ENCODE measurements around the gene PRDM5. TPM values are rescaled to one million over a fixed set of nuclear protein-coding genes. Genes with fewer than 3 reads are reported as not detected.

Gene PRDM5
- total RNA-seq, 1 donor from 2014 or later: 6.5 TPM

- Histone ChIP-seq H3K4me1 (ENCODE audit: insufficient read depth, low read length) (peaks cover 2% of the 10 kb centered on the region), H3K9me3 (ENCODE audit: insufficient read depth, low read depth, low read length) (no peaks in the 10 kb centered on the region), H3K4me2 (ENCODE audit: low read length) (no peak overlapping the region), H3K79me2 (ENCODE audit: insufficient read depth, low read length) (no peaks in the 10 kb centered on the region), H3K27ac (ENCODE audit: low read depth, low read length) (no peak overlapping the region), H3K36me3 (ENCODE audit: insufficient read depth, low read length) (no peaks in the 10 kb centered on the region), H3K9ac (ENCODE audit: low read length) (no peak overlapping the region), H4K20me1 (ENCODE audit: insufficient read depth, low read length) (no peaks in the 10 kb centered on the region), H3K4me3 (ENCODE audit: insufficient read depth, low read depth, low read length) (no peak overlapping the region), H3K27me3 (ENCODE audit: insufficient read depth, low read length) (no peaks in the 10 kb centered on the region), H2AFZ (ENCODE audit: low read depth, low read length) (no peak overlapping the region)
- Mint-ChIP-seq H3K36me3 (ENCODE audit: low read depth, unreplicated experiment) (peaks cover 14% of the 10 kb centered on the region), H3K9me3 (ENCODE audit: unreplicated experiment) (peaks cover 7% of the 10 kb centered on the region), H3K27me3 (ENCODE audit: low read depth, unreplicated experiment) (no peaks in the 10 kb centered on the region), H3K4me3 (ENCODE audit: unreplicated experiment) (no peak overlapping the region), H3K4me1 (ENCODE audit: low read depth, unreplicated experiment) (no peaks in the 10 kb centered on the region), H3K27ac (ENCODE audit: unreplicated experiment) (no peak overlapping the region)
- DNase-seq (ENCODE audit: low read depth): no peak
- FAIRE-seq: no peak
- TF ChIP-seq, protein P1, sequence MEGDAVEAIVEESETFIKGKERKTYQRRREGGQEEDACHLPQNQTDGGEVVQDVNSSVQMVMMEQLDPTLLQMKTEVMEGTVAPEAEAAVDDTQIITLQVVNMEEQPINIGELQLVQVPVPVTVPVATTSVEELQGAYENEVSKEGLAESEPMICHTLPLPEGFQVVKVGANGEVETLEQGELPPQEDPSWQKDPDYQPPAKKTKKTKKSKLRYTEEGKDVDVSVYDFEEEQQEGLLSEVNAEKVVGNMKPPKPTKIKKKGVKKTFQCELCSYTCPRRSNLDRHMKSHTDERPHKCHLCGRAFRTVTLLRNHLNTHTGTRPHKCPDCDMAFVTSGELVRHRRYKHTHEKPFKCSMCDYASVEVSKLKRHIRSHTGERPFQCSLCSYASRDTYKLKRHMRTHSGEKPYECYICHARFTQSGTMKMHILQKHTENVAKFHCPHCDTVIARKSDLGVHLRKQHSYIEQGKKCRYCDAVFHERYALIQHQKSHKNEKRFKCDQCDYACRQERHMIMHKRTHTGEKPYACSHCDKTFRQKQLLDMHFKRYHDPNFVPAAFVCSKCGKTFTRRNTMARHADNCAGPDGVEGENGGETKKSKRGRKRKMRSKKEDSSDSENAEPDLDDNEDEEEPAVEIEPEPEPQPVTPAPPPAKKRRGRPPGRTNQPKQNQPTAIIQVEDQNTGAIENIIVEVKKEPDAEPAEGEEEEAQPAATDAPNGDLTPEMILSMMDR (IDR thresholded peaks at IDR 0.05; ENCODE audit: insufficient read depth, low read depth, low read length): peak; percentile 13
- TF ChIP-seq EZH2 (IDR thresholded peaks at IDR 0.05; ENCODE audit: insufficient read depth, low read length): no peak
These were observed 113.0 kb downstream of the PRDM5 start for GRCh38 chr4:120809518-120809917.

- H3K9me3 Mint-ChIP-seq (ENCODE audit: unreplicated experiment): peaks cover 7% of the 10 kb centered on the region
- Histone ChIP-seq H3K79me2 (ENCODE audit: insufficient read depth, low read length) (no peaks in the 10 kb centered on the region), H4K20me1 (ENCODE audit: insufficient read depth, low read length) (no peaks in the 10 kb centered on the region), H3K4me2 (ENCODE audit: low read length) (no peak overlapping the region), H3K27me3 (ENCODE audit: insufficient read depth, low read length) (no peaks in the 10 kb centered on the region), H3K4me3 (ENCODE audit: insufficient read depth, low read depth, low read length) (no peak overlapping the region), H3K9me3 (ENCODE audit: insufficient read depth, low read depth, low read length) (no peaks in the 10 kb centered on the region), H3K27ac (ENCODE audit: low read depth, low read length) (no peak overlapping the region), H3K36me3 (ENCODE audit: insufficient read depth, low read length) (no peaks in the 10 kb centered on the region), H2AFZ (ENCODE audit: low read depth, low read length) (no peak overlapping the region), H3K9ac (ENCODE audit: low read length) (no peak overlapping the region), H3K4me1 (ENCODE audit: insufficient read depth, low read length) (peaks cover 2% of the 10 kb centered on the region)
- no peaks in the 10 kb centered on the region for H3K27me3 Mint-ChIP-seq (ENCODE audit: low read depth, unreplicated experiment)
- peaks cover 14% of the 10 kb centered on the region for H3K36me3 Mint-ChIP-seq (ENCODE audit: low read depth, unreplicated experiment)
- no peaks in the 10 kb centered on the region for H3K4me1 Mint-ChIP-seq (ENCODE audit: low read depth, unreplicated experiment)
- no peak for TF ChIP-seq EZH2 (IDR thresholded peaks at IDR 0.05; ENCODE audit: insufficient read depth, low read length)
- TF ChIP-seq, protein P1 (IDR thresholded peaks at IDR 0.05; ENCODE audit: insufficient read depth, low read depth, low read length): no peak
- no peak for FAIRE-seq
- no peak for DNase-seq (ENCODE audit: low read depth)
- no peak overlapping the region for H3K27ac Mint-ChIP-seq (ENCODE audit: unreplicated experiment)
- H3K4me3 Mint-ChIP-seq (ENCODE audit: unreplicated experiment): no peak overlapping the region
These were observed 113.9 kb downstream of the PRDM5 start for GRCh38 chr4:120808475-120809141.

DNA sequence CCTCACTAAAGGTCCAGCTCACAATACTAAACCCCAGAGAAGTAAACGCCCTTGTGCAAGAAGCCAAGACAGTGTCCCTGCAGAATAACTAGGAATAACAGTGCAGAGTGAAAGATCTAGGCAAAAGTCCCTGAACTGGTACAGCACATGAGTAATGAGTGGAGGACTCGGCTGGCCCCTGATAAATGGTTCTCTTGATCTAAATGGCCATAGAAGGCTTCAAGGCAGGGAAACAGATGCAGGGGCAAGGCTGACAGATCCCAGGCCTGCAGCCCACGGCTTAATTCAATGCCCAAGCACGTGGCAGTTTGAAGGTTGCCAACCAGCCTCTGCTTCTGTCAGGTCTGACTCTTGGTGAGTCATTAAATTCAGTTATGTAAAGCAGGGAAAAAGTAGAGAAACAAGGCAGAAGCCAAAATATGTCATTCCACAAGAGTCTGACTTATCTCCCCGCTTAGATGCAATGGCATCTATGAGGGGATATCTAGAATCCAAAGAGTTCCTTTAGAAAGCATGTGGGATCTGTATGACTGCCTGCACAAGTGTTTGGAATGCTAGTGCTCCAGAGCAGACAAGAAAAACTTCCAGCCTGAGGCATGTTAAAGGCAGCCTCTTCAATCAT lies 121.3 kb downstream of the PRDM5 start:
- no peaks in the 10 kb centered on the region for H3K27me3 Mint-ChIP-seq (ENCODE audit: low read depth, unreplicated experiment)
- H3K4me1 Mint-ChIP-seq (ENCODE audit: low read depth, unreplicated experiment): peaks cover 5% of the 10 kb centered on the region
- no peak overlapping the region for H3K27ac Mint-ChIP-seq (ENCODE audit: unreplicated experiment)
- peaks cover 2% of the 10 kb centered on the region for H3K36me3 Mint-ChIP-seq (ENCODE audit: low read depth, unreplicated experiment)
- H4K20me1 ChIP-seq (ENCODE audit: insufficient read depth, low read length): no peaks in the 10 kb centered on the region
- no peak overlapping the region for H3K4me3 Mint-ChIP-seq (ENCODE audit: unreplicated experiment)
- no peaks in the 10 kb centered on the region for H3K36me3 ChIP-seq (ENCODE audit: insufficient read depth, low read length)
- no peaks in the 10 kb centered on the region for H3K27me3 ChIP-seq (ENCODE audit: insufficient read depth, low read length)
- H3K9ac ChIP-seq (ENCODE audit: low read length): no peak overlapping the region
- TF ChIP-seq EZH2 (IDR thresholded peaks at IDR 0.05; ENCODE audit: insufficient read depth, low read length): no peak
- TF ChIP-seq, protein P1 (IDR thresholded peaks at IDR 0.05; ENCODE audit: insufficient read depth, low read depth, low read length): no peak
- DNase-seq (ENCODE audit: low read depth) (peak; percentile 94), FAIRE-seq (peak; percentile 50)
- H3K27ac ChIP-seq (ENCODE audit: low read depth, low read length): no peak overlapping the region
- peaks cover 7% of the 10 kb centered on the region for H3K4me1 ChIP-seq (ENCODE audit: insufficient read depth, low read length)
- H3K9me3 ChIP-seq (ENCODE audit: insufficient read depth, low read depth, low read length): no peaks in the 10 kb centered on the region
- no peak overlapping the region for H3K4me3 ChIP-seq (ENCODE audit: insufficient read depth, low read depth, low read length)
- H3K79me2 ChIP-seq (ENCODE audit: insufficient read depth, low read length): no peaks in the 10 kb centered on the region
- no peak overlapping the region for H2AFZ ChIP-seq (ENCODE audit: low read depth, low read length)
- peaks cover 3% of the 10 kb centered on the region for H3K9me3 Mint-ChIP-seq (ENCODE audit: unreplicated experiment)
- no peak overlapping the region for H3K4me2 ChIP-seq (ENCODE audit: low read length)
